ENCODE results near the gene NLRP11. TPM values are rescaled to one million over a fixed set of nuclear protein-coding genes. Genes with fewer than 3 reads are reported as not detected.

The NLRP11 gene
- total and polyA plus RNA-seq, 9 of the 15 experiments (the other 6 are each of a cell fraction or from before 2014, with no cell fraction given) = 0.07 to 0.29 (median 0.12) TPM; not detected in 1

- Histone ChIP-seq H3K9me3 (replicated peaks; ENCODE audit: control insufficient read depth, insufficient read depth, low read depth, low read length) (peaks cover 7% of the 10 kb centered on the region), H3K79me2 (ENCODE audit: control insufficient read depth, insufficient read depth, low read length) (no peaks in the 10 kb centered on the region), H2AFZ (ENCODE audit: low read depth, low read length) (no peak overlapping the region), H3K4me3 (no peak overlapping the region), H3K4me1 (replicated peaks in 1 of 2; ENCODE audit: control insufficient read depth in 2 of 2, insufficient read depth in 2 of 2, low read length in 2 of 2) (peaks cover 0 to 2% of the 10 kb centered on the region in 2 experiments; a peak in 1 of 5 replicates), H4K20me1 (replicated peaks; ENCODE audit: control insufficient read depth, insufficient read depth, low read length) (no peaks in the 10 kb centered on the region), H3K9ac (ENCODE audit: insufficient read depth in 1 of 2, low read depth in 2 of 2, low read length in 2 of 2) (no peak overlapping the region), H3K4me2 (ENCODE audit: insufficient read depth, low read length) (no peak overlapping the region), H3K27me3 (ENCODE audit: control insufficient read depth in 2 of 2, insufficient read depth in 2 of 2, low read length in 2 of 2) (no peaks in the 10 kb centered on the region; a peak in 1 of 5 replicates), H3K27ac (ENCODE audit: extremely low read depth, low read depth, low read length) (no peak overlapping the region), H3K9me1 (ENCODE audit: control insufficient read depth, insufficient read depth, low read length) (no peaks in the 10 kb centered on the region), H3K36me3 (ENCODE audit: control insufficient read depth, insufficient read depth, low read length) (no peaks in the 10 kb centered on the region)
- BruUV-seq (replicated peaks) = no TSS peak
- no peak for FAIRE-seq
- intact Hi-C loops (cut with micrococcal nuclease) (no loop called here), in situ Hi-C loops (cut with MboI) (loop anchor here (5.0 to 10.0 kb wide), 2 partner anchors 174 to 297 kb away; no protein-coding TSS in a partner anchor)
- 0% methylated on average over 3 of the region's 3 CpGs for WGBS (ENCODE audit: insufficient coverage, low coverage, missing lambda C conversion rate)
- ChIA-PET CTCF (ENCODE audit: low intra/inter-chr PET ratio) (no interaction called here), POLR2A (no interaction called here)
- no peak for ATAC-seq
- DNase-seq (ENCODE audit: extremely low read depth in 1 of 4, low spot score in 3 of 4) = no peak
- TF ChIP-seq FOXA1 (IDR thresholded peaks at IDR 0.05; ENCODE audit: borderline replicate concordance) = no peak
- no peak for TF ChIP-seq RERE (CRISPR knock-in tag; IDR thresholded peaks at IDR 0.05; ENCODE audit: borderline replicate concordance)
- no peak for TF ChIP-seq SAFB2 (IDR thresholded peaks at IDR 0.05; ENCODE audit: borderline replicate concordance, low read depth, low read length, severe bottlenecking)
- no peak for TF ChIP-seq KLF13 (tag; IDR thresholded peaks at IDR 0.05; ENCODE audit: borderline replicate concordance, low read depth)
- TF ChIP-seq U2AF1 (optimal IDR thresholded peaks at IDR 0.05; ENCODE audit: low read depth, low read length) = no peak
- TF ChIP-seq GATA2 (CRISPR knock-in tag; IDR thresholded peaks at IDR 0.05) = no peak
Measured at GRCh38 chr19:55811340-55811739, 20.5 kb downstream of the NLRP11 start.
